Astrocyte (in vitro differentiated cells and primary cell): ENCODE results near the gene DENND4C. TPM values are rescaled to one million over a fixed set of nuclear protein-coding genes. Genes with fewer than 3 reads are reported as not detected.

Experiments used
- DNase-seq: peaks from one replicate; pipeline ENCODE4 v3.0.0-alpha.2; 2010; ENCODE audit warnings: low read depth
- FAIRE-seq: peaks from 2 replicates; lab custom pipeline; 2011; peaks lifted over from hg19 to GRCh38; lab: Jason Lieb, UNC
- H2AFZ ChIP-seq: 2 replicates; pipeline ENCODE4 v1.6.0; 2012; ENCODE audit warnings: low read depth, low read length, inconsistent platforms
- H3K27ac ChIP-seq: 2 replicates; pipeline ENCODE4 v1.5.1; 2011; ENCODE audit warnings: low read depth, low read length, inconsistent platforms
- H3K27me3 ChIP-seq: 2 replicates; pipeline ENCODE4 v1.6.0; 2011; ENCODE audit warnings: low read length, inconsistent platforms; ENCODE audit not compliant: insufficient read depth
- H3K36me3 ChIP-seq: 2 replicates; pipeline ENCODE4 v1.5.1; 2011; ENCODE audit warnings: low read length, inconsistent platforms; ENCODE audit not compliant: insufficient read depth
- H3K4me1 ChIP-seq: 2 replicates; pipeline ENCODE4 v1.5.1; 2011; ENCODE audit warnings: low read length, inconsistent platforms; ENCODE audit not compliant: insufficient read depth
- H3K4me2 ChIP-seq: 2 replicates; pipeline ENCODE4 v1.6.0; 2012; ENCODE audit warnings: low read length, inconsistent platforms
- H3K4me3 ChIP-seq: 2 replicates; pipeline ENCODE4 v1.5.1; 2011; ENCODE audit warnings: low read depth, mild to moderate bottlenecking, low read length, inconsistent platforms; ENCODE audit not compliant: insufficient read depth
- H3K79me2 ChIP-seq: 2 replicates; pipeline ENCODE4 v1.6.0; 2012; ENCODE audit warnings: mild to moderate bottlenecking, low read length, inconsistent platforms; ENCODE audit not compliant: insufficient read depth
- H3K9ac ChIP-seq: 2 replicates; pipeline ENCODE4 v1.6.0; 2012; ENCODE audit warnings: mild to moderate bottlenecking, low read length, inconsistent platforms
- H3K9me3 ChIP-seq: 2 replicates; pipeline ENCODE4 v1.5.1; 2012; ENCODE audit warnings: low read depth, mild to moderate bottlenecking, low read length, inconsistent platforms; ENCODE audit not compliant: insufficient read depth
- H4K20me1 ChIP-seq: 2 replicates; pipeline ENCODE4 v1.6.0; 2012; ENCODE audit warnings: low read length, inconsistent platforms; ENCODE audit not compliant: insufficient read depth
- H3K27ac Mint-ChIP-seq: one replicate; pipeline ENCODE4 v1.8.0; 2021; ENCODE audit warnings: mild to moderate bottlenecking, mixed read lengths; ENCODE audit not compliant: unreplicated experiment
- H3K27me3 Mint-ChIP-seq: one replicate; pipeline ENCODE4 v1.8.0; 2021; ENCODE audit warnings: low read depth, mixed read lengths; ENCODE audit not compliant: unreplicated experiment
- H3K36me3 Mint-ChIP-seq: one replicate; pipeline ENCODE4 v1.8.0; 2021; ENCODE audit warnings: low read depth, mixed read lengths; ENCODE audit not compliant: unreplicated experiment
- H3K4me1 Mint-ChIP-seq: one replicate; pipeline ENCODE4 v1.8.0; 2021; ENCODE audit warnings: low read depth, mixed read lengths; ENCODE audit not compliant: unreplicated experiment
- H3K4me3 Mint-ChIP-seq: one replicate; pipeline ENCODE4 v1.8.0; 2021; ENCODE audit warnings: mild to moderate bottlenecking, moderate library complexity, mixed read lengths; ENCODE audit not compliant: unreplicated experiment
- H3K9me3 Mint-ChIP-seq: one replicate; pipeline ENCODE4 v1.8.0; 2021; ENCODE audit warnings: mild to moderate bottlenecking, mixed read lengths; ENCODE audit not compliant: unreplicated experiment
- EZH2 ChIP-seq: IDR thresholded peaks from 2 replicates; pipeline ENCODE4 v1.6.1; 2012; ENCODE audit warnings: mild to moderate bottlenecking, low read length, inconsistent platforms; ENCODE audit not compliant: insufficient read depth
- total RNA-seq: library from RNA; stranded (reverse); gene quantifications from 2 replicates; pipeline ENCODE4 v1.2.1, GENCODE V29; 2021
- TF ChIP-seq, protein P1 (sequence below): IDR thresholded peaks from 2 replicates; pipeline ENCODE4 v1.5.1; 2011; ENCODE audit warnings: low read depth, mild to moderate bottlenecking, inconsistent platforms, low read length, moderate library complexity; ENCODE audit not compliant: insufficient read depth

The DENND4C gene
- total RNA-seq, 1 donor from 2014 or later: 19.6 TPM

- no peak for FAIRE-seq
- peak; percentile 12 for DNase-seq
- H3K27me3 Mint-ChIP-seq: no peaks in the 10 kb centered on the region
Measured at GRCh38 chr9:19286634-19287188, 56.2 kb downstream of the DENND4C start.

DNA sequence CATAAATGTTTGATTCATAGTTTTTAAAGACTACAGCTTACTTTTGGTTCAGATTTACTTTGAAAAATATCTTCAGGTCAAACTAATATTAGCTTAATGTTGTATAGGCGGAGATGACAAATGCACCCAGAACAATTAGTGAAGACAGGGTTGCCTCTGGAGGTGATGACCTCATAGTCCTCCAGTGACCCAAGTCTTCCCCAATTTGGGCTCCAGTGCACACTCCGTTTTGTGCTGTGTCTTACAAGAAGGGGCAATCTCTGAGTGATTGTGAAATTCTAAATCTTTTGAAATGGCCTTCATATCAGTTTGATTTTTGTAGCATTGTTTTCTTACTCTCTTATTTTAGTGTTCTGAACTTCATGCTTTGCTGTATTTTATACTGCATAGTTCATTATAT, 57.6 kb downstream of the DENND4C start:
- H3K27ac ChIP-seq: no peak overlapping the region
- no peak overlapping the region for H2AFZ ChIP-seq
- no peaks in the 10 kb centered on the region for H3K9me3 ChIP-seq
- H3K27me3 Mint-ChIP-seq: no peaks in the 10 kb centered on the region
- no peaks in the 10 kb centered on the region for H3K4me1 Mint-ChIP-seq
- no peak overlapping the region for H3K9ac ChIP-seq
- FAIRE-seq (no peak), DNase-seq (no peak)
- no peaks in the 10 kb centered on the region for H3K9me3 Mint-ChIP-seq
- H3K36me3 ChIP-seq: no peaks in the 10 kb centered on the region
- no peak overlapping the region for H3K4me2 ChIP-seq
- H4K20me1 ChIP-seq: peaks cover 16% of the 10 kb centered on the region
- H3K27ac Mint-ChIP-seq: no peak overlapping the region
- no peaks in the 10 kb centered on the region for H3K27me3 ChIP-seq
- no peak overlapping the region for H3K4me3 Mint-ChIP-seq
- H3K4me3 ChIP-seq: no peak overlapping the region
- H3K4me1 ChIP-seq: peaks cover 3% of the 10 kb centered on the region
- no peak for TF ChIP-seq EZH2
- TF ChIP-seq, protein P1, sequence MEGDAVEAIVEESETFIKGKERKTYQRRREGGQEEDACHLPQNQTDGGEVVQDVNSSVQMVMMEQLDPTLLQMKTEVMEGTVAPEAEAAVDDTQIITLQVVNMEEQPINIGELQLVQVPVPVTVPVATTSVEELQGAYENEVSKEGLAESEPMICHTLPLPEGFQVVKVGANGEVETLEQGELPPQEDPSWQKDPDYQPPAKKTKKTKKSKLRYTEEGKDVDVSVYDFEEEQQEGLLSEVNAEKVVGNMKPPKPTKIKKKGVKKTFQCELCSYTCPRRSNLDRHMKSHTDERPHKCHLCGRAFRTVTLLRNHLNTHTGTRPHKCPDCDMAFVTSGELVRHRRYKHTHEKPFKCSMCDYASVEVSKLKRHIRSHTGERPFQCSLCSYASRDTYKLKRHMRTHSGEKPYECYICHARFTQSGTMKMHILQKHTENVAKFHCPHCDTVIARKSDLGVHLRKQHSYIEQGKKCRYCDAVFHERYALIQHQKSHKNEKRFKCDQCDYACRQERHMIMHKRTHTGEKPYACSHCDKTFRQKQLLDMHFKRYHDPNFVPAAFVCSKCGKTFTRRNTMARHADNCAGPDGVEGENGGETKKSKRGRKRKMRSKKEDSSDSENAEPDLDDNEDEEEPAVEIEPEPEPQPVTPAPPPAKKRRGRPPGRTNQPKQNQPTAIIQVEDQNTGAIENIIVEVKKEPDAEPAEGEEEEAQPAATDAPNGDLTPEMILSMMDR: no peak
- no peaks in the 10 kb centered on the region for H3K36me3 Mint-ChIP-seq
- peaks cover 10% of the 10 kb centered on the region for H3K79me2 ChIP-seq

More at GRCh38 chr9:19286634-19287188, 56.2 kb downstream of the DENND4C start:
- no peak overlapping the region for H3K27ac ChIP-seq
- H3K4me1 Mint-ChIP-seq: no peaks in the 10 kb centered on the region
- H3K4me3 ChIP-seq: no peak overlapping the region
- peaks cover 19% of the 10 kb centered on the region for H4K20me1 ChIP-seq
- no peak overlapping the region for H3K4me3 Mint-ChIP-seq
- no peaks in the 10 kb centered on the region for H3K27me3 ChIP-seq
- H3K9me3 Mint-ChIP-seq: no peaks in the 10 kb centered on the region
- TF ChIP-seq, protein P1: no peak
- peaks cover 3% of the 10 kb centered on the region for H3K4me1 ChIP-seq
- no peak overlapping the region for H3K9ac ChIP-seq
- no peaks in the 10 kb centered on the region for H3K36me3 ChIP-seq
- no peak overlapping the region for H3K27ac Mint-ChIP-seq
- H3K9me3 ChIP-seq: no peaks in the 10 kb centered on the region
- H3K36me3 Mint-ChIP-seq: no peaks in the 10 kb centered on the region
- H3K4me2 ChIP-seq: no peak overlapping the region
- H3K79me2 ChIP-seq: peaks cover 12% of the 10 kb centered on the region
- no peak overlapping the region for H2AFZ ChIP-seq

GRCh38 chr9:19290103-19290502, 59.6 kb downstream of the DENND4C start:
- Histone ChIP-seq H3K4me1 (peaks cover 3% of the 10 kb centered on the region), H3K36me3 (no peaks in the 10 kb centered on the region), H3K4me3 (no peak overlapping the region), H3K79me2 (peaks cover 3% of the 10 kb centered on the region), H3K27ac (no peak overlapping the region), H3K9ac (no peak overlapping the region), H4K20me1 (peaks cover 8% of the 10 kb centered on the region), H2AFZ (no peak overlapping the region), H3K27me3 (no peaks in the 10 kb centered on the region), H3K4me2 (no peak overlapping the region), H3K9me3 (no peaks in the 10 kb centered on the region)
- H3K27me3 Mint-ChIP-seq: no peaks in the 10 kb centered on the region
- no peaks in the 10 kb centered on the region for H3K9me3 Mint-ChIP-seq
- H3K36me3 Mint-ChIP-seq: no peaks in the 10 kb centered on the region
- DNase-seq (no peak), FAIRE-seq (peak; percentile 43)
- TF ChIP-seq EZH2: no peak
- TF ChIP-seq, protein P1: no peak
- H3K4me1 Mint-ChIP-seq: no peaks in the 10 kb centered on the region
- H3K4me3 Mint-ChIP-seq: no peak overlapping the region
- no peak overlapping the region for H3K27ac Mint-ChIP-seq
